Right renal cortex interstitium (tissue), 3 donors: ENCODE results near the gene TMEM50B. TPM values are rescaled to one million over a fixed set of nuclear protein-coding genes. Genes with fewer than 3 reads are reported as not detected.
"Not testable (repeated sequence)": the region's sequence is repeated elsewhere in the genome, so short reads cannot be mapped to it uniquely, and the experiment has no call there.

ENCODE experiments used
- DNase-seq, 3 donors: peaks; one replicate each; pipeline ENCODE4 v3.0.0-alpha.2; 2013; ENCODE audit warnings: low read depth in 3 of 3, low spot score in 2 of 3
- polyA plus RNA-seq, 3 donors: library from polyadenylated mRNA; unstranded; fragments of 120-200 nt; gene quantifications; one replicate each; pipeline ENCODE4 v1.2.1, GENCODE V29; 2013; ENCODE audit not compliant: insufficient read length in 3 of 3

TMEM50B gene
- polyA plus RNA-seq, 3 donors: 48.8 to 64.9 (median 60.5) TPM

- DNase-seq: no peak
Measured at GRCh38 chr21:33433001-33433400, 46.8 kb downstream of the TMEM50B start.

GRCh38 chr21:33432496-33432895 is 47.3 kb downstream of the TMEM50B start:
- DNase-seq: no peak

GRCh38 chr21:33430858-33431257 is 48.9 kb downstream of the TMEM50B start:
- no peak for DNase-seq

GRCh38 chr21:33428669-33429068 is 51.1 kb downstream of the TMEM50B start:
- DNase-seq: no peak

- DNase-seq: no peak
Measured at GRCh38 chr21:33427051-33427450, 52.7 kb downstream of the TMEM50B start.

GRCh38 chr21:33425825-33426224 is 53.9 kb downstream of the TMEM50B start:
- DNase-seq: no peak

GRCh38 chr21:33424214-33424613 is 55.6 kb downstream of the TMEM50B start:
- DNase-seq: no peak

- DNase-seq: no peak
Measured at GRCh38 chr21:33421713-33422393, 57.9 kb downstream of the TMEM50B start.

- no peak for DNase-seq
Measured at GRCh38 chr21:33419538-33420123, 60.1 kb downstream of the TMEM50B start.

GRCh38 chr21:33418691-33419090 is 61.1 kb downstream of the TMEM50B start:
- no peak for DNase-seq

GRCh38 chr21:33414926-33415325 is 64.8 kb downstream of the TMEM50B start:
- no peak for DNase-seq

- DNase-seq: no peak
Measured at GRCh38 chr21:33414068-33414467, 65.7 kb downstream of the TMEM50B start.

- no peak for DNase-seq
Measured at GRCh38 chr21:33412832-33413519, 66.8 kb downstream of the TMEM50B start.

- not testable (repeated sequence) for DNase-seq
Measured at GRCh38 chr21:33412439-33412831, 67.3 kb downstream of the TMEM50B start.

- DNase-seq: no peak
Measured at GRCh38 chr21:33411949-33412430, 67.8 kb downstream of the TMEM50B start.

GRCh38 chr21:33406493-33406892 is 73.3 kb downstream of the TMEM50B start:
- DNase-seq: no peak

- DNase-seq: no peak
Measured at GRCh38 chr21:33403786-33404585, 75.8 kb downstream of the TMEM50B start.

GRCh38 chr21:33403128-33403785 is 76.5 kb downstream of the TMEM50B start, which contains the start of gene IFNGR2:
TSS of gene IFNGR2 (plus strand) at chr21:33403413. CDS start at chr21:33403544, 131 bp downstream.
- DNase-seq: no peak

GRCh38 chr21:33402001-33402979 is 77.5 kb downstream of the TMEM50B start:
- DNase-seq: no peak
